H1 (cell line): ENCODE data around the gene SMYD3. TPM values are rescaled to one million over a fixed set of nuclear protein-coding genes. Genes with fewer than 3 reads are reported as not detected.

Experiments
- CTCF ChIA-PET: fragments of 300-600 bp; sonication (Branson Sonifier 250); formaldehyde crosslinking; loops from one replicate; lab custom pipeline; 2021; ENCODE audit not compliant: partially characterized antibody; lab: Charles Lee
- POLR2A ChIA-PET: fragments of 300-600 bp; sonication (Branson Sonifier 250); formaldehyde crosslinking; loops from one replicate; lab custom pipeline; 2021; ENCODE audit warnings: inconsistent platforms; ENCODE audit not compliant: partially characterized antibody; lab: Charles Lee
- DNase-seq, 2 experiments: peaks; one replicate each; pipeline versions ENCODE4 v3.0.0 to v3.0.0-alpha.2; 2010 to 2022; ENCODE audit warnings: low spot score in 2 of 2, low read depth in 1 of 2, mixed read lengths in 1 of 2
- FAIRE-seq: peaks from 2 replicates; lab custom pipeline; 2011; peaks lifted over from hg19 to GRCh38; lab: Jason Lieb, UNC
- H2AFZ ChIP-seq: 2 replicates; pipeline ENCODE4 v1.8.1; 2012; ENCODE audit warnings: low read length, inconsistent platforms
- H2AK5ac ChIP-seq: 2 replicates; pipeline ENCODE4 v1.6.1; 2013; ENCODE audit warnings: low read depth, low read length
- H2BK120ac ChIP-seq: replicated peaks from 2 replicates; pipeline ENCODE3; 2013; ENCODE audit warnings: low read depth, low read length, inconsistent platforms
- H2BK12ac ChIP-seq: 2 replicates; pipeline ENCODE4 v1.6.1; 2013; ENCODE audit warnings: low read depth, low read length
- H2BK15ac ChIP-seq: 2 replicates; pipeline ENCODE4 v1.6.1; 2013; ENCODE audit warnings: low read length
- H2BK20ac ChIP-seq: 2 replicates; pipeline ENCODE4 v1.6.1; 2013; ENCODE audit warnings: low read length
- H2BK5ac ChIP-seq: 2 replicates; pipeline ENCODE4 v1.6.1; 2013; ENCODE audit warnings: low read depth, low read length
- H3K14ac ChIP-seq: 2 replicates; pipeline ENCODE4 v1.6.1; 2013; ENCODE audit warnings: inconsistent platforms; ENCODE audit not compliant: insufficient read length
- H3K18ac ChIP-seq: 2 replicates; pipeline ENCODE4 v1.6.1; 2013; ENCODE audit warnings: low read length; ENCODE audit errors: extremely low read depth
- H3K23ac ChIP-seq: 2 replicates; pipeline ENCODE4 v1.6.1; 2013; ENCODE audit warnings: inconsistent platforms; ENCODE audit not compliant: insufficient read length
- H3K23me2 ChIP-seq: 2 replicates; pipeline ENCODE4 v1.6.1; 2013; ENCODE audit warnings: low read depth, low read length
- H3K27ac ChIP-seq: 2 replicates; pipeline ENCODE4 v1.6.1; 2011; ENCODE audit warnings: low read depth, low read length, inconsistent platforms
- H3K27me3 ChIP-seq, 4 experiments: replicated peaks in 1 of 4; 1 replicate in 1 of 4; 2 replicates in 3 of 4; pipeline versions ENCODE4 v1.6.1 to v1.8.1; 2011 to 2013; ENCODE audit warnings: low read length in 3 of 4, mild to moderate bottlenecking in 3 of 4, inconsistent platforms in 2 of 4, mixed read lengths in 2 of 4, moderate library complexity in 1 of 4; ENCODE audit not compliant: control insufficient read depth in 3 of 4, insufficient read depth in 3 of 4; ENCODE audit errors: extremely low read depth in 1 of 4
- H3K36me3 ChIP-seq, 4 experiments: 2 replicates each; pipeline versions ENCODE4 v1.6.1 to v1.8.1; 2011 to 2013; ENCODE audit warnings: mild to moderate bottlenecking in 4 of 4, low read length in 3 of 4, moderate library complexity in 2 of 4, control low read depth in 1 of 4, inconsistent platforms in 1 of 4; ENCODE audit not compliant: insufficient read depth in 4 of 4, control insufficient read depth in 2 of 4
- H3K4ac ChIP-seq: replicated peaks from 2 replicates; pipeline ENCODE3; 2013; ENCODE audit warnings: low read length, low read depth, mixed read lengths, inconsistent platforms; ENCODE audit not compliant: insufficient read length
- H3K4me1 ChIP-seq, 4 experiments: replicated peaks in 1 of 4; 1 replicate in 1 of 4; 2 replicates in 3 of 4; pipeline versions ENCODE4 v1.6.1 to v1.8.1; 2011 to 2013; ENCODE audit warnings: low read length in 3 of 4, inconsistent platforms in 2 of 4, mixed read lengths in 1 of 4; ENCODE audit not compliant: insufficient read depth in 4 of 4, control insufficient read depth in 3 of 4
- H3K4me2 ChIP-seq, 2 experiments: 2 replicates each; pipeline versions ENCODE4 v1.6.1 to v1.8.1; 2011 to 2013; ENCODE audit warnings: low read depth in 2 of 2, low read length in 2 of 2, control low read depth in 1 of 2, inconsistent platforms in 1 of 2, mild to moderate bottlenecking in 1 of 2; ENCODE audit not compliant: insufficient read depth in 1 of 2
- H3K4me3 ChIP-seq, 4 experiments: fragments of 200-600, 300-600 bp in 1 of 4; sonication (generic), shearing (Covaris generic), sonication (Bioruptor Twin) in 1 of 4; 2 replicates each; pipeline versions ENCODE4 v1.5.1 to v1.8.1; 2011 to 2016; ENCODE audit warnings: low read length in 4 of 4, low read depth in 3 of 4, control low read depth in 2 of 4, inconsistent platforms in 2 of 4, mild to moderate bottlenecking in 2 of 4, mixed read lengths in 1 of 4, moderate library complexity in 1 of 4; ENCODE audit not compliant: insufficient read depth in 2 of 4; ENCODE audit errors: extremely low read depth in 1 of 4
- H3K56ac ChIP-seq: replicated peaks from 2 replicates; pipeline ENCODE3; 2013; ENCODE audit warnings: low read depth, mild to moderate bottlenecking, mixed read lengths, low read length, inconsistent platforms; ENCODE audit not compliant: insufficient read length
- H3K79me1 ChIP-seq: 2 replicates; pipeline ENCODE4 v1.6.1; 2013; ENCODE audit warnings: low read depth, low read length, control low read depth
- H3K79me2 ChIP-seq, 2 experiments: 2 replicates each; pipeline versions ENCODE4 v1.6.1 to v1.8.1; 2012 to 2013; ENCODE audit warnings: low read length in 2 of 2, mild to moderate bottlenecking in 2 of 2, inconsistent platforms in 1 of 2; ENCODE audit not compliant: insufficient read depth in 2 of 2, control insufficient read depth in 1 of 2
- H3K9ac ChIP-seq, 4 experiments: replicated peaks in 1 of 4; 1 replicate in 1 of 4; 2 replicates in 3 of 4; pipeline versions ENCODE4 v1.6.1 to v1.8.1; 2011 to 2013; ENCODE audit warnings: low read depth in 3 of 4, low read length in 3 of 4, control low read depth in 2 of 4, mild to moderate bottlenecking in 2 of 4, moderate library complexity in 2 of 4, inconsistent platforms in 1 of 4; ENCODE audit errors: extremely low read depth in 1 of 4
- H3K9me3 ChIP-seq, 2 experiments: 2 replicates each; pipeline versions ENCODE4 v1.6.1 to v1.8.1; 2012 to 2013; ENCODE audit warnings: mild to moderate bottlenecking in 2 of 2, moderate library complexity in 2 of 2, control low read depth in 1 of 2, inconsistent platforms in 1 of 2, low read depth in 1 of 2, low read length in 1 of 2, mixed read lengths in 1 of 2; ENCODE audit not compliant: insufficient read depth in 2 of 2
- H4K20me1 ChIP-seq, 2 experiments: replicated peaks in 1 of 2; 2 replicates each; pipeline versions ENCODE3 to v1.8.1; 2011 to 2013; ENCODE audit warnings: inconsistent platforms in 2 of 2, low read length in 2 of 2, mild to moderate bottlenecking in 1 of 2; ENCODE audit not compliant: insufficient read depth in 2 of 2, control insufficient read depth in 1 of 2
- H4K5ac ChIP-seq: 2 replicates; pipeline ENCODE4 v1.6.1; 2013; ENCODE audit warnings: low read length, low read depth, mixed read lengths, inconsistent platforms; ENCODE audit not compliant: insufficient read length
- H4K8ac ChIP-seq: 2 replicates; pipeline ENCODE4 v1.8.0; 2013; ENCODE audit warnings: mild to moderate bottlenecking, moderate library complexity, low read length, inconsistent platforms; ENCODE audit not compliant: insufficient read depth; ENCODE audit errors: extremely low read depth
- H4K91ac ChIP-seq: replicated peaks from 2 replicates; pipeline ENCODE3; 2013; ENCODE audit warnings: low read length, mixed read lengths, inconsistent platforms; ENCODE audit not compliant: insufficient read length
- BRCA1 ChIP-seq: IDR thresholded peaks from 2 replicates; pipeline ENCODE4 v1.6.1; 2012; ENCODE audit warnings: low read depth, low read length, improper control_type of control experiment
- CBX8 ChIP-seq: fragments of 300-800, 300-1000 bp; sonication (generic); IDR thresholded peaks from 2 replicates; pipeline ENCODE4 v1.7.1; 2016; ENCODE audit warnings: low read depth, low read length, borderline replicate concordance
- HDAC2 ChIP-seq, 2 experiments: fragments of 300-600 bp in 1 of 2; sonication (generic) in 1 of 2; IDR thresholded peaks; 2 replicates each; pipeline ENCODE4 v1.6.1; 2011 to 2012; ENCODE audit warnings: low read depth in 2 of 2, low read length in 2 of 2, mild to moderate bottlenecking in 2 of 2, moderate library complexity in 2 of 2, borderline replicate concordance in 1 of 2, inconsistent platforms in 1 of 2
- KDM1A ChIP-seq: fragments of 200-600, 300-600 bp; sonication (generic); IDR thresholded peaks from 2 replicates; pipeline ENCODE4 v1.7.1; 2016; ENCODE audit warnings: mild to moderate bottlenecking, low read length, borderline replicate concordance
- KDM5A ChIP-seq: fragments of 200-600 bp; IDR thresholded peaks from 2 replicates; pipeline ENCODE4 v1.7.1; 2012; ENCODE audit warnings: mild to moderate bottlenecking, low read length, inconsistent platforms, mixed read lengths
- NRF1 ChIP-seq: IDR thresholded peaks from 2 replicates; pipeline ENCODE4 v1.6.1; 2011; ENCODE audit warnings: mild to moderate bottlenecking, low read depth, low read length, improper control_type of control experiment
- PHF8 ChIP-seq: fragments of 200-600 bp; sonication (generic); conservative IDR thresholded peaks from 2 replicates; pipeline ENCODE4 v1.7.1; 2012; ENCODE audit warnings: low read depth, mild to moderate bottlenecking, inconsistent platforms, low read length, moderate library complexity
- POLR2AphosphoS5 ChIP-seq: IDR thresholded peaks from 2 replicates; pipeline ENCODE4 v1.6.1; 2011; ENCODE audit warnings: low read depth, low read length
- RAD21 ChIP-seq, 2 experiments: IDR thresholded peaks in 1 of 2; conservative IDR thresholded peaks in 1 of 2; 2 replicates each; pipeline ENCODE4 v1.6.1; 2011; ENCODE audit warnings: low read depth in 2 of 2, low read length in 2 of 2, improper control_type of control experiment in 1 of 2, inconsistent platforms in 1 of 2, mild to moderate bottlenecking in 1 of 2, moderate library complexity in 1 of 2
- SIX5 ChIP-seq: IDR thresholded peaks from 2 replicates; pipeline ENCODE4 v1.6.1; 2011; ENCODE audit warnings: mild to moderate bottlenecking, low read depth, low read length
- TBP ChIP-seq: IDR thresholded peaks from 2 replicates; pipeline ENCODE4 v1.6.1; 2011; ENCODE audit warnings: low read depth, low read length, improper control_type of control experiment
- WGBS, 2 experiments: shearing (Covaris generic) in 1 of 2; methylation state at CpG; one replicate each; pipeline versions ENCODE4 v1.1.6 to v1.1.7; 2013 to 2015; ENCODE audit warnings: low lambda C conversion rate in 2 of 2, mixed read lengths in 2 of 2, inconsistent platforms in 1 of 2, low coverage in 1 of 2, missing lambda C conversion rate in 1 of 2; ENCODE audit not compliant: insufficient replicate concordance in 2 of 2, insufficient coverage in 1 of 2, insufficient read length in 1 of 2; ENCODE audit errors: extremely low coverage in 1 of 2, missing lambda C conversion rate in 1 of 2; 5-methylcytosine and 5-hydroxymethylcytosine counted together
- polyA plus RNA-seq, 7 experiments: library from polyadenylated mRNA; depleted of rRNA in 3 of 7; stranded (reverse) in 5 of 7; unstranded in 2 of 7; fragments of >200 nt in 5 of 7; fragments of 200-250 nt in 2 of 7; gene quantifications; 1 replicate in 5 of 7; 2 replicates in 1 of 7; 4 replicates in 1 of 7; pipeline versions ENCODE4 v1.2.1 to v1.2.3, GENCODE V29; 2011 to 2013; ENCODE audit warnings: missing spikeins in 2 of 7, mixed read lengths in 2 of 7
- total RNA-seq: library from RNA; stranded (reverse); fragmentation: NEBNext Ultra II Directional; extraction: Animal tissue kit (Norgen Biotek cat#: 25700); gene quantifications from 2 replicates; pipeline ENCODE4 v1.2.1, GENCODE V29; 2021
- TF ChIP-seq, protein P1 (sequence below): IDR thresholded peaks from 2 replicates; pipeline ENCODE4 v1.6.1; 2011; ENCODE audit warnings: low read depth, mild to moderate bottlenecking, low read length; ENCODE audit not compliant: insufficient read depth
- TF ChIP-seq, protein P2 (sequence below): IDR thresholded peaks from 2 replicates; pipeline ENCODE4 v1.6.1; 2012; ENCODE audit warnings: inconsistent platforms

Gene SMYD3
- total and polyA plus RNA-seq, 2 of the 8 experiments (the other 6 are each of a cell fraction or from before 2014, with no cell fraction given): 17.3 to 25.4 TPM

DNA sequence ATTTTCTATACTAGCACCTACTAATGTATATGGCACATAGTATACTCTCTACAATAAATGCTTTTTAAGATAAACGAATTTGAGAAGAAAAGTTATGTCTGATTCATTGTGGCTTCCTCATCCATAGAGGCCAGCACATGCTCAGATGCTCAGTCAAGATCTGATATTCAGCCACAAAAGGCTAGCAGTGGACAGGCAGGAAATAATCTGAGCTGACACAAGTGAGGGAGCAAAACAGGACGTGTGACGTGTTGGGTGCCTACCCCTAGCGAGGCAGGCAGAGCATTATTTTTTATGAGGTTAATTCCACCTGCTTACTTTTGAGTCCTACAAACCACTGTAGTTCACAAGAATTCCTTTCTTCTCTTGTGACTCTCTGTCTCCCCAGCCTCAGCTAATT is 550.9 kb downstream of the SMYD3 start:
- Histone ChIP-seq H3K4ac (no peak overlapping the region), H3K23ac (no peak overlapping the region), H4K20me1 (no peaks in the 10 kb centered on the region), H3K4me3 (no peak overlapping the region), H4K91ac (no peak overlapping the region), H3K36me3 (no peaks in the 10 kb centered on the region), H3K4me2 (no peak overlapping the region), H2BK15ac (no peak overlapping the region), H2BK12ac (no peak overlapping the region), H3K4me1 (no peaks in the 10 kb centered on the region), H3K9me3 (no peaks in the 10 kb centered on the region), H3K14ac (no peak overlapping the region), H4K5ac (no peak overlapping the region), H3K27me3 (no peaks in the 10 kb centered on the region), H3K79me2 (no peaks in the 10 kb centered on the region), H2BK5ac (no peak overlapping the region), H2AK5ac (no peak overlapping the region), H3K18ac (no peak overlapping the region), H2AFZ (no peak overlapping the region), H3K23me2 (no peaks in the 10 kb centered on the region), H3K79me1 (no peaks in the 10 kb centered on the region), H3K9ac (no peak overlapping the region), H3K27ac (no peak overlapping the region), H2BK120ac (no peak overlapping the region), H3K56ac (no peak overlapping the region), H4K8ac (no peak overlapping the region), H2BK20ac (no peak overlapping the region)
- FAIRE-seq (no peak), DNase-seq (no peak)
- POLR2A ChIA-PET: interaction anchor here (0.9 kb wide), 1 partner anchor 70 kb away, joined by 3 read pairs; no protein-coding TSS in a partner anchor
- CTCF ChIA-PET: no interaction called here
- 84% methylated on average over 4 of the region's 4 CpGs; no CpG with 5 or more reads in 1 of the 2 experiments for WGBS, 2 experiments
- TF ChIP-seq PHF8: no peak
- TF ChIP-seq HDAC2 (IDR thresholded peaks at IDR 0.05; ENCODE audit: borderline replicate concordance in 1 of 2, low read depth in 2 of 2, low read length in 2 of 2): no peak
- TF ChIP-seq KDM1A: no peak
- TF ChIP-seq, protein P1, sequence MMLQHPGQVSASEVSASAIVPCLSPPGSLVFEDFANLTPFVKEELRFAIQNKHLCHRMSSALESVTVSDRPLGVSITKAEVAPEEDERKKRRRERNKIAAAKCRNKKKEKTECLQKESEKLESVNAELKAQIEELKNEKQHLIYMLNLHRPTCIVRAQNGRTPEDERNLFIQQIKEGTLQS: no peak
- TF ChIP-seq, protein P2, sequence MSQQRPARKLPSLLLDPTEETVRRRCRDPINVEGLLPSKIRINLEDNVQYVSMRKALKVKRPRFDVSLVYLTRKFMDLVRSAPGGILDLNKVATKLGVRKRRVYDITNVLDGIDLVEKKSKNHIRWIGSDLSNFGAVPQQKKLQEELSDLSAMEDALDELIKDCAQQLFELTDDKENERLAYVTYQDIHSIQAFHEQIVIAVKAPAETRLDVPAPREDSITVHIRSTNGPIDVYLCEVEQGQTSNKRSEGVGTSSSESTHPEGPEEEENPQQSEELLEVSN: no peak
- TF ChIP-seq CBX8: no peak
- no peak for TF ChIP-seq BRCA1
- TF ChIP-seq TBP: no peak
- no peak for TF ChIP-seq SIX5
- TF ChIP-seq NRF1: no peak
- TF ChIP-seq RAD21 (IDR thresholded peaks at IDR 0.05 in 1 of 2, conservative IDR thresholded peaks at IDR 0.05 in 1 of 2; ENCODE audit: low read depth in 2 of 2, low read length in 2 of 2): no peak
- TF ChIP-seq POLR2AphosphoS5: no peak
- TF ChIP-seq KDM5A: no peak
